Upper lobe of right lung (tissue), 1 donor: ENCODE data around the gene ALG1. TPM values are rescaled to one million over a fixed set of nuclear protein-coding genes. Genes with fewer than 3 reads are reported as not detected.
"Not testable (repeated sequence)": the region's sequence is repeated elsewhere in the genome, so short reads cannot be mapped to it uniquely, and the experiment has no call there.

ENCODE experiments used
- ATAC-seq: fragments of 200-7000 bp; cut with Tn5 transposase; one replicate; pipeline ENCODE4 v1.9.1; 2020; ENCODE audit warnings: mild to moderate bottlenecking, moderate library complexity
- DNase-seq: peaks from one replicate; pipeline ENCODE4 v3.0.0-alpha.2; 2020
- H3K27ac ChIP-seq: fragments of 200-600 bp; one replicate; pipeline ENCODE4 v1.8.0; 2022
- H3K27me3 ChIP-seq: fragments of 200-600 bp; one replicate; pipeline ENCODE4 v1.8.0; 2022; ENCODE audit warnings: mild to moderate bottlenecking
- H3K36me3 ChIP-seq: fragments of 200-600 bp; one replicate; pipeline ENCODE4 v1.8.0; 2022
- H3K4me1 ChIP-seq: fragments of 200-600 bp; one replicate; pipeline ENCODE4 v1.8.0; 2022
- H3K4me3 ChIP-seq: fragments of 200-600 bp; one replicate; pipeline ENCODE4 v1.8.0; 2022; ENCODE audit warnings: mild to moderate bottlenecking
- H3K9me3 ChIP-seq: fragments of 200-600 bp; one replicate; pipeline ENCODE4 v1.8.0; 2022
- CTCF ChIP-seq: fragments of 200-600 bp; IDR thresholded peaks from one replicate; pipeline ENCODE4 v1.8.0; 2022; ENCODE audit warnings: antibody characterized with exemption
- intact Hi-C: fragments of 100-400 bp; cut with DNase I; formaldehyde crosslinking; loops from one replicate; pipeline ENCODE4 v1.11.0; 2022
- total RNA-seq: library from RNA; stranded (reverse); fragmentation: NEBNext Ultra II Directional; extraction: Animal tissue kit (Norgen Biotek cat#: 25700); gene quantifications from one replicate; pipeline ENCODE4 v1.2.1, GENCODE V29; 2021
- donor health status: DM: no; HTN: yes; CAD: no; lungs with severe emphysema.

The ALG1 gene
- total RNA-seq, 1 donor from 2014 or later = 26.4 TPM

- H3K27ac ChIP-seq = peak overlapping the region; percentile 89
- peak overlapping the region; percentile 86 for H3K4me3 ChIP-seq
- no peaks in the 10 kb centered on the region for H3K27me3 ChIP-seq
- DNase-seq = no peak
- no peak for ATAC-seq
- no peak for TF ChIP-seq CTCF
- H3K4me1 ChIP-seq = peaks cover 14% of the 10 kb centered on the region
- no peaks in the 10 kb centered on the region for H3K9me3 ChIP-seq
- intact Hi-C loops = no loop called here
- peaks cover 17% of the 10 kb centered on the region for H3K36me3 ChIP-seq
Observed at GRCh38 chr16:5071341-5071680, 332 bp upstream of the ALG1 start.

DNA sequence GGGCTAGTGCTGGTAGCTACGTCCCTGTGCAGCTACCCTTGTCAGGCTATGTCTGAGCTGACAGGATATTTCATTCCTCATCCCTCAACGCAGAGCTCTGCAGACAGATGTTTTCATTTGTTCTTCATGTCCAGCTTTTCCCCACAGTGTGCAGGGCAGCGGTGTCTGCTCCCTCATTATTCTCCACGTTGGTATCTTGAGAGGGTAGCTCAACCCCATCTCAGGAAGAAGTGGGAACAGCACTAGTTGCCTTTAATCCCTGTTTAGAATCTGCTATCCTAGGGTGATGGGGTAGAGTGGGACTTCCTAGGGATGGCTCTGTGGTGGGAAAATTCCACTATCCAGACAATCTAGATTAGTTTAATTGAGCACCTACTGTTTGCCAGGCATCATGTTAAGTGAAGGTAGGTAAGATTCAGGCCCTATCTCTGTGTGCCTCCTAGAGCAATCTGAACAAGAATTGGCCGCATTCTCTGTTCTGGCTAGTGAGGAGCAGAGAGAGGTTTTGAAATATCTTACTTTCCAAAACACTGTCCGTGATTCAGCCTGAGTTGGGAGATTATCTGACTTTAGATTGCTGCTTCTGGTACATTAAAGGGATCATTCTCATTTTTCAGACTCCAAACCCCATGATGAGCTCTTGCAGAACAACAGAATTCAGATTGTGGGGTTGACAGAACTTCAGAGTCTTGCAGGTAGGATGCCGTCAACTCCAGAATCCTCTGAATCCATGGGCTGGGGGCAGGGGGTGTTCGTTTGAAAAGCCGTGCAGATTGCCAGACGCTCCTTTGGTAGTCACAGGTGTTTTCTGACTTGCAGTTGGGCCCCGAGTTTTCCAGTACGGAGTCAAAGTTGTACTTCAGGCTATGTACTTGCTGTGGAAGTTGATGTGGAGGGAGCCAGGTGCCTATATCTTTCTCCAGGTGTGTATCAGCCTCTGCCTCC is 963 bp downstream of the ALG1 start:
- TF ChIP-seq CTCF = no peak
- no peaks in the 10 kb centered on the region for H3K9me3 ChIP-seq
- DNase-seq = peak; percentile 6
- no peak for ATAC-seq
- peak overlapping the region; percentile 86 for H3K4me3 ChIP-seq
- peaks cover 25% of the 10 kb centered on the region for H3K36me3 ChIP-seq
- peaks cover 14% of the 10 kb centered on the region for H3K4me1 ChIP-seq
- no peaks in the 10 kb centered on the region for H3K27me3 ChIP-seq
- H3K27ac ChIP-seq = peak overlapping the region; percentile 89
- intact Hi-C loops = no loop called here

DNA sequence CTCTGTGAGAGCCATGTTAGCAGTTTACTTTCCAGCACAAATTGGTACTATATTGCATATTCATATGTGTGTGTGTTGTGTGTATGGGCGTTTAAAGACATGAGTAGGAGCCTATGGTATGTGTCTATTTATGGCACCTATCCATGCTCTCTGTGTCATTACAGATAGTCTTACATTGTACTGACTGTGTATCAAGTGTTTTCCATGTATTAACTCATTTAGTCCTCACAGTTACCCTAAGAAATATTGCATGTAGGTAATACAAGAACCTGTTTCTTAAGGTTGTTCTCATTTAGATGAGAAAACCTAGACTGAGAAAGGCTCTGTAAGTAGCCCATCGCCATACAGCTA is 1.6 kb downstream of the ALG1 start:
- ATAC-seq (no peak), DNase-seq (no peak)
- H3K27me3 ChIP-seq = no peaks in the 10 kb centered on the region
- TF ChIP-seq CTCF = no peak
- no peaks in the 10 kb centered on the region for H3K9me3 ChIP-seq
- no peak overlapping the region for H3K27ac ChIP-seq
- peaks cover 14% of the 10 kb centered on the region for H3K4me1 ChIP-seq
- no peak overlapping the region for H3K4me3 ChIP-seq
- peaks cover 31% of the 10 kb centered on the region for H3K36me3 ChIP-seq
- intact Hi-C loops = no loop called here

- H3K4me3 ChIP-seq, H3K9me3 ChIP-seq, H3K27ac ChIP-seq, DNase-seq, H3K27me3 ChIP-seq, intact Hi-C loops, ATAC-seq: not testable (repeated sequence)
- H3K4me1 ChIP-seq = peaks cover 14% of the 10 kb centered on the region
- H3K36me3 ChIP-seq = peaks cover 31% of the 10 kb centered on the region
Observed at GRCh38 chr16:5073771-5074170, 2.1 kb downstream of the ALG1 start.

DNA sequence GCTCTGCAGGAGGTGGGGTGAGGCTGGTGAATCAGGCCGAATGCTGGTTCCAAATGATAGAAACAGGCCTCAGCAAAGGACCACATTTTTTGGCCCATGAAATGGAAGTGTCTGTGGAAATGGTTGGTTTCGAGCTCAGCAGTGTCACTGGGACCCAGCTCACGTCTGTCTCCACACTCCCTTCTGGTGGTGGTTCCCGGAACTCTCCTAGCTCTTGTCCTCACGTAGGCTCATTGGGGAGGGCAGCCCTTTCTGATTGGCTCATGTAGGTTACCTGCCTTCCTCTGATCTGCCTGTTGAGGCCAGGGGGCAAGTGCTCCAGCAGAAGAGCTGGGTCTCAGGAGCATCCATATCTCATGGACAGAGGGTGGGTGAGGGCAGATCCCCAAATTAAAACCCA is 4.0 kb downstream of the ALG1 start:
- H3K4me3 ChIP-seq = no peak overlapping the region
- peaks cover 44% of the 10 kb centered on the region for H3K36me3 ChIP-seq
- no peaks in the 10 kb centered on the region for H3K9me3 ChIP-seq
- no peak overlapping the region for H3K27ac ChIP-seq
- intact Hi-C loops = no loop called here
- peaks cover 14% of the 10 kb centered on the region for H3K4me1 ChIP-seq
- DNase-seq = no peak
- no peak for TF ChIP-seq CTCF
- ATAC-seq = no peak
- no peaks in the 10 kb centered on the region for H3K27me3 ChIP-seq

GRCh38 chr16:5077304-5077703 is 5.7 kb downstream of the ALG1 start:
- H3K9me3 ChIP-seq = no peaks in the 10 kb centered on the region
- peaks cover 7% of the 10 kb centered on the region for H3K4me1 ChIP-seq
- DNase-seq (no peak), ATAC-seq (no peak)
- peaks cover 44% of the 10 kb centered on the region for H3K36me3 ChIP-seq
- H3K27me3 ChIP-seq = no peaks in the 10 kb centered on the region
- intact Hi-C loops = no loop called here
- TF ChIP-seq CTCF = no peak
- no peak overlapping the region for H3K4me3 ChIP-seq
- no peak overlapping the region for H3K27ac ChIP-seq
